ENCODE data around the gene FKBP4.

The FKBP4 gene

GRCh38 chr12:2829275-2829674 lies 34.5 kb downstream of the FKBP4 start:
- no peak overlapping the region for H3K4me3 ChIP-seq (ENCODE audit: insufficient read depth, low read length, poor library complexity, severe bottlenecking)
- no peaks in the 10 kb centered on the region for H3F3A ChIP-seq (ENCODE audit: insufficient read depth)
- H3K9me2 ChIP-seq (replicated peaks; ENCODE audit: insufficient read depth, low read length), result no peaks in the 10 kb centered on the region
- H3K27me3 ChIP-seq (ENCODE audit: low read length), result no peaks in the 10 kb centered on the region
- no peak for TF ChIP-seq EZH2phosphoT487 (conservative IDR thresholded peaks at IDR 0.05; ENCODE audit: low read length)
- TF ChIP-seq CTCF (IDR thresholded peaks at IDR 0.05; ENCODE audit: insufficient read depth, low read length, poor library complexity, severe bottlenecking), result no peak
- H3K36me3 ChIP-seq (ENCODE audit: low read length), result no peaks in the 10 kb centered on the region
- H3K27ac ChIP-seq (ENCODE audit: low read depth, low read length), result no peak overlapping the region
- H3K9ac ChIP-seq (ENCODE audit: low read length), result no peak overlapping the region
- H3K4me2 ChIP-seq (ENCODE audit: low read depth, low read length, poor library complexity, severe bottlenecking), result no peak overlapping the region
- no peaks in the 10 kb centered on the region for H3K9me3 ChIP-seq (ENCODE audit: insufficient read depth, low read length)
- no peaks in the 10 kb centered on the region for H4K20me1 ChIP-seq (ENCODE audit: low read depth, low read length)
- no peaks in the 10 kb centered on the region for H3K79me2 ChIP-seq (ENCODE audit: insufficient read depth, low read length)
- H2AFZ ChIP-seq (ENCODE audit: low read depth, low read length, severe bottlenecking), result no peak overlapping the region

GRCh38 chr12:2832550-2833127 lies 37.9 kb downstream of the FKBP4 start:
- Histone ChIP-seq H3K36me3 (ENCODE audit: low read length) (no peaks in the 10 kb centered on the region), H3K4me2 (ENCODE audit: low read depth, low read length, poor library complexity, severe bottlenecking) (no peak overlapping the region), H3K9me2 (replicated peaks; ENCODE audit: insufficient read depth, low read length) (no peaks in the 10 kb centered on the region), H4K20me1 (ENCODE audit: low read depth, low read length) (no peaks in the 10 kb centered on the region), H3K27me3 (ENCODE audit: low read length) (no peaks in the 10 kb centered on the region), H3K4me3 (ENCODE audit: insufficient read depth, low read length, poor library complexity, severe bottlenecking) (no peak overlapping the region), H3F3A (ENCODE audit: insufficient read depth) (no peaks in the 10 kb centered on the region), H2AFZ (ENCODE audit: low read depth, low read length, severe bottlenecking) (no peak overlapping the region), H3K9ac (ENCODE audit: low read length) (no peak overlapping the region), H3K27ac (ENCODE audit: low read depth, low read length) (no peak overlapping the region), H3K79me2 (ENCODE audit: insufficient read depth, low read length) (no peaks in the 10 kb centered on the region), H3K9me3 (ENCODE audit: insufficient read depth, low read length) (no peaks in the 10 kb centered on the region)
- TF ChIP-seq EZH2phosphoT487 (conservative IDR thresholded peaks at IDR 0.05; ENCODE audit: low read length) (no peak), CTCF (IDR thresholded peaks at IDR 0.05; ENCODE audit: insufficient read depth, low read length, poor library complexity, severe bottlenecking) (no peak)

- no peak overlapping the region for H3K27ac ChIP-seq (ENCODE audit: low read depth, low read length)
- H2AFZ ChIP-seq (ENCODE audit: low read depth, low read length, severe bottlenecking), result no peak overlapping the region
- no peaks in the 10 kb centered on the region for H3K79me2 ChIP-seq (ENCODE audit: insufficient read depth, low read length)
- H3K4me2 ChIP-seq (ENCODE audit: low read depth, low read length, poor library complexity, severe bottlenecking), result no peak overlapping the region
- H4K20me1 ChIP-seq (ENCODE audit: low read depth, low read length), result no peaks in the 10 kb centered on the region
- H3K4me3 ChIP-seq (ENCODE audit: insufficient read depth, low read length, poor library complexity, severe bottlenecking), result no peak overlapping the region
- H3K27me3 ChIP-seq (ENCODE audit: low read length), result no peaks in the 10 kb centered on the region
- no peaks in the 10 kb centered on the region for H3K9me3 ChIP-seq (ENCODE audit: insufficient read depth, low read length)
- H3K36me3 ChIP-seq (ENCODE audit: low read length), result no peaks in the 10 kb centered on the region
- no peaks in the 10 kb centered on the region for H3K9me2 ChIP-seq (replicated peaks; ENCODE audit: insufficient read depth, low read length)
- no peak overlapping the region for H3K9ac ChIP-seq (ENCODE audit: low read length)
- H3F3A ChIP-seq (ENCODE audit: insufficient read depth), result no peaks in the 10 kb centered on the region
- no peak for TF ChIP-seq EZH2phosphoT487 (conservative IDR thresholded peaks at IDR 0.05; ENCODE audit: low read length)
- no peak for TF ChIP-seq CTCF (IDR thresholded peaks at IDR 0.05; ENCODE audit: insufficient read depth, low read length, poor library complexity, severe bottlenecking)
Observed at GRCh38 chr12:2833327-2833726, 38.6 kb downstream of the FKBP4 start.
